NCI-H526 (cell line): ENCODE data around the gene NUFIP2.
A peak's percentile ranks its signal among the peaks of the same experiment; 100 is the strongest.
"Not testable (repeated sequence)": the region's sequence is repeated elsewhere in the genome, so short reads cannot be mapped to it uniquely, and the experiment has no call there.

Experiments
- DNase-seq, 2 experiments: peaks; one replicate each; lab custom pipeline; 2025; lab: John Stamatoyannopoulos, UW

NUFIP2 gene

GRCh38 chr17:29279397-29280070 is 14.4 kb downstream of the NUFIP2 start:
- DNase-seq = no peak

- no peak for DNase-seq
Observed at GRCh38 chr17:29278692-29279091, 15.3 kb downstream of the NUFIP2 start.

GRCh38 chr17:29273924-29274323 is 20.0 kb downstream of the NUFIP2 start:
- no peak for DNase-seq

- not testable (repeated sequence) for DNase-seq
Observed at GRCh38 chr17:29271980-29272379, 22.0 kb downstream of the NUFIP2 start.

- DNase-seq = no peak
Observed at GRCh38 chr17:29263916-29264315, 30.0 kb downstream of the NUFIP2 start.

GRCh38 chr17:29257756-29258155 is 36.2 kb downstream of the NUFIP2 start:
- DNase-seq = no peak

- DNase-seq = no peak
Observed at GRCh38 chr17:29256735-29257466, 37.0 kb downstream of the NUFIP2 start.

GRCh38 chr17:29255926-29256522 is 37.9 kb downstream of the NUFIP2 start:
- DNase-seq = no peak

GRCh38 chr17:29253037-29253436 is 40.9 kb downstream of the NUFIP2 start:
- DNase-seq = no peak

- DNase-seq = peak in 1 of 2 experiments; percentile 19
Observed at GRCh38 chr17:29252101-29252791, 41.7 kb downstream of the NUFIP2 start.

- no peak for DNase-seq
Observed at GRCh38 chr17:29251184-29251583, 42.8 kb downstream of the NUFIP2 start.

GRCh38 chr17:29250666-29251065 is 43.3 kb downstream of the NUFIP2 start:
- DNase-seq = no peak

GRCh38 chr17:29248845-29249244 is 45.1 kb downstream of the NUFIP2 start:
- DNase-seq = no peak

- DNase-seq = no peak
Observed at GRCh38 chr17:29247219-29247618, 46.7 kb downstream of the NUFIP2 start.

- no peak for DNase-seq
Observed at GRCh38 chr17:29246628-29247027, 47.3 kb downstream of the NUFIP2 start, which contains the start of gene CRYBA1. TSS of gene CRYBA1 (plus strand) at chr17:29246859. CDS start at chr17:29246864, 5 bp downstream.

GRCh38 chr17:29245401-29245800 is 48.5 kb downstream of the NUFIP2 start:
- DNase-seq = no peak

GRCh38 chr17:29243792-29244191 is 50.2 kb downstream of the NUFIP2 start:
- peak in 1 of 2 experiments; percentile 47 for DNase-seq

- no peak for DNase-seq
Observed at GRCh38 chr17:29242790-29243189, 51.2 kb downstream of the NUFIP2 start.

GRCh38 chr17:29242051-29242450 is 51.9 kb downstream of the NUFIP2 start:
- no peak for DNase-seq

- DNase-seq = peak in 1 of 2 experiments; percentile 18
Observed at GRCh38 chr17:29240968-29241963, 52.7 kb downstream of the NUFIP2 start.

GRCh38 chr17:29240477-29240876 is 53.5 kb downstream of the NUFIP2 start:
- DNase-seq = no peak
